Activated B cell treated with CpG ODN at 0.5 μM for 24 hours (primary cell): ENCODE data around the gene NLRP1. TPM values are rescaled to one million over a fixed set of nuclear protein-coding genes. Genes with fewer than 3 reads are reported as not detected.

ENCODE experiments used
- ATAC-seq: fragments of 200-7000 bp; cut with Tn5 transposase; one replicate; pipeline ENCODE4 v1.10.0; 2021; ENCODE audit warnings: low read depth, mild to moderate bottlenecking, moderate library complexity
- CTCF ChIA-PET: fragments of 350-600 bp; sonication (Branson Sonifier 250); formaldehyde crosslinking; loops from one replicate; lab custom pipeline; 2021; ENCODE audit warnings: antibody characterized with exemption; lab: Charles Lee
- POLR2A ChIA-PET: fragments of 350-600 bp; sonication (Branson Sonifier 250); formaldehyde crosslinking; loops from one replicate; lab custom pipeline; 2021; ENCODE audit warnings: antibody characterized with exemption; lab: Charles Lee
- DNase-seq: peaks from one replicate; pipeline ENCODE4 v3.0.0; 2022
- H3K27ac Mint-ChIP-seq: one replicate; pipeline ENCODE4 v1.8.0; 2020; ENCODE audit warnings: mixed read lengths
- H3K27me3 Mint-ChIP-seq: one replicate; pipeline ENCODE4 v1.8.0; 2021; ENCODE audit warnings: mixed read lengths
- H3K36me3 Mint-ChIP-seq: one replicate; pipeline ENCODE4 v1.8.0; 2021; ENCODE audit warnings: low read depth, mixed read lengths
- H3K4me1 Mint-ChIP-seq: one replicate; pipeline ENCODE4 v1.8.0; 2021; ENCODE audit warnings: mixed read lengths
- H3K4me3 Mint-ChIP-seq: one replicate; pipeline ENCODE4 v1.8.0; 2020; ENCODE audit warnings: mild to moderate bottlenecking, mixed read lengths
- H3K9me3 Mint-ChIP-seq: one replicate; pipeline ENCODE4 v1.8.0; 2020; ENCODE audit warnings: mixed read lengths
- intact Hi-C: fragments of 100-400 bp; cut with micrococcal nuclease; formaldehyde crosslinking; loops from one replicate; pipeline ENCODE4 v1.15.1; 2024
- total RNA-seq: library from RNA; stranded (reverse); gene quantifications from 2 replicates; pipeline ENCODE4 v1.2.3, GENCODE V29; 2022
- TF ChIP-seq, protein P1 (sequence below): fragments of 200-600 bp; IDR thresholded peaks from one replicate; pipeline ENCODE4 v1.8.0; 2022; ENCODE audit warnings: antibody characterized with exemption, mild to moderate bottlenecking

Gene NLRP1
- total RNA-seq, 1 donor from 2014 or later, result 40.4 TPM

DNA sequence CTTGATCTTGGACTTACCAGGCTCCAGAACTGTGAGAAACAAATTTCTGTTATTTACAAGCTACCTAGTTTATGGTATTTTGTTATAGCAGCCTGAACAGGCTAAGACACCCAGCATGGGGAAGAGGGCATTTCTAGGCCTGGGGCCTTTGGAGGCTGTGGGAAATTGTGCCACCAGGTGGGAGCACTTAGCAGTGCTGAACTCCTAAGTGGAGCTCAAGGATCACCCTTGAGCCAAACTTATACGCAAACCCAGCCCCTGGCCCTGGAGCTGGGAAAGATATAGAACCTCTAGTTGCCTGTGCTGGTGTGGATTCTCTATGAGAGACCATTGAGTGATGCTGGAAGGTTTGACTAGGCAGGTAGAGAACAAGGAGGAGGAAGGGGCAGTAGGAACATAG is 61.8 kb downstream of the NLRP1 start:
- DNase-seq (no peak), ATAC-seq (no peak)
- no peak overlapping the region for H3K4me3 Mint-ChIP-seq
- no peaks in the 10 kb centered on the region for H3K4me1 Mint-ChIP-seq
- H3K9me3 Mint-ChIP-seq, result no peaks in the 10 kb centered on the region
- H3K36me3 Mint-ChIP-seq, result peaks cover 71% of the 10 kb centered on the region
- intact Hi-C loops, result no loop called here
- ChIA-PET CTCF (no interaction called here), POLR2A (no interaction called here)
- no peaks in the 10 kb centered on the region for H3K27me3 Mint-ChIP-seq
- TF ChIP-seq, protein P1, sequence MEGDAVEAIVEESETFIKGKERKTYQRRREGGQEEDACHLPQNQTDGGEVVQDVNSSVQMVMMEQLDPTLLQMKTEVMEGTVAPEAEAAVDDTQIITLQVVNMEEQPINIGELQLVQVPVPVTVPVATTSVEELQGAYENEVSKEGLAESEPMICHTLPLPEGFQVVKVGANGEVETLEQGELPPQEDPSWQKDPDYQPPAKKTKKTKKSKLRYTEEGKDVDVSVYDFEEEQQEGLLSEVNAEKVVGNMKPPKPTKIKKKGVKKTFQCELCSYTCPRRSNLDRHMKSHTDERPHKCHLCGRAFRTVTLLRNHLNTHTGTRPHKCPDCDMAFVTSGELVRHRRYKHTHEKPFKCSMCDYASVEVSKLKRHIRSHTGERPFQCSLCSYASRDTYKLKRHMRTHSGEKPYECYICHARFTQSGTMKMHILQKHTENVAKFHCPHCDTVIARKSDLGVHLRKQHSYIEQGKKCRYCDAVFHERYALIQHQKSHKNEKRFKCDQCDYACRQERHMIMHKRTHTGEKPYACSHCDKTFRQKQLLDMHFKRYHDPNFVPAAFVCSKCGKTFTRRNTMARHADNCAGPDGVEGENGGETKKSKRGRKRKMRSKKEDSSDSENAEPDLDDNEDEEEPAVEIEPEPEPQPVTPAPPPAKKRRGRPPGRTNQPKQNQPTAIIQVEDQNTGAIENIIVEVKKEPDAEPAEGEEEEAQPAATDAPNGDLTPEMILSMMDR, result no peak
- H3K27ac Mint-ChIP-seq, result no peak overlapping the region

DNA sequence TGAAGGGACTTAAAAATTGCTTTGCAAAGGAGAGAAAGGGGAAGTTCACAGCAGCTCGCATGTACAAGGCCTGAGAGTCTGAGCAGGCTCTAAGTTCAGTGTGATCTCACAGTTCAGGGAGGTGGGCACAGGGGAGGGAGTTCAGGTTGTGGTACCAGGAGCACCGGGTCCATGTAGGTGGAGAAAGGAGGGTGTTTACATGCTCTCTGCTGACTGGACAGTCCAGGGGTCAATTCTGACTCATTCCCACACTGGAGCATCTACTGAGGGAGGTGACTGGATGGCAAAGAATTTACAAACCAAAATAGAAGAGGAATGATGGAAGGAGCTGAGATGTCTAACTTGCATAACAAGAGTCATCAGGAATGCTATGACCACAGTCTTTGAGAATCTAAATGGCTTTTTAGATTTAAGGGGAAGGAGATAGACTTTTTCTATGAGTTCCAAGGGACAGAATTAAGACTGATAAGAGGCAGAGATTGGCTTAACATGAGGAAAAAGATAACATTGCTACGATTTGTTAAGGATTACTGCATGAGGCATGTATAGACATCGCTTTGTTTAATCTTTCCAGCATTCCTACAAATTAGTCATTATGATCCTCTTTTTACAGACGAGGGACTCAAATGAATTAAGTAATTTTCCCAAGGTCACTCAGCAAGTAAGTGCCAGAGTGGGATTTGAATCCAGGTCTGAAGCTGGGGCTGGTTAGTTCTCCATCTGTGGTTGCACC is 68.1 kb downstream of the NLRP1 start:
- CTCF ChIA-PET, result no interaction called here
- intact Hi-C loops, result no loop called here
- H3K9me3 Mint-ChIP-seq, result peaks cover 3% of the 10 kb centered on the region

DNA sequence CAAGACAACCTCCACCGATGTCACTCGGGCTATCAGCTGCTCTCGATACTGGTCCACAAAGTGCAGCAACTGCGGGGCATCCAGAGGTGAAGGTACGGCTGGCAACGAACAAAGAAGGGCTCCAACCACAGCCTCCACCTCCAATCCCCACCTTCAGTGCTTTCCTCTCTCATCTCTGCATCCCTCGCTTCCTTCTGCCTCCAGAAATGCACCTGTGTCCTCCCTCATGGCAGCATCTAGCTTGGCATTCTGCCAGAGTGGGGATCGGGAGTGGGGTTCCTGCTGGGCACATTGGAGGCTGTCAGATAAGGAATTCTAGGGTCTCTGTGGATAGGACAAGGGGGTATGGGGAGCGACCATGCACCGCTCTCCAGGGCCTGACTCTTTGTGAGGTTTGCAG is 69.3 kb downstream of the NLRP1 start:
- CTCF ChIA-PET, result no interaction called here

More for the DNA sequence above, 68.1 kb downstream of the NLRP1 start:
- TF ChIP-seq, protein P1, result no peak
- Mint-ChIP-seq H3K36me3 (peaks cover 67% of the 10 kb centered on the region), H3K4me1 (peaks cover 15% of the 10 kb centered on the region), H3K4me3 (no peak overlapping the region), H3K27me3 (no peaks in the 10 kb centered on the region), H3K27ac (peak overlapping the region; percentile 14)
- no peak for ATAC-seq
- POLR2A ChIA-PET, result no interaction called here
- no peak for DNase-seq

DNA sequence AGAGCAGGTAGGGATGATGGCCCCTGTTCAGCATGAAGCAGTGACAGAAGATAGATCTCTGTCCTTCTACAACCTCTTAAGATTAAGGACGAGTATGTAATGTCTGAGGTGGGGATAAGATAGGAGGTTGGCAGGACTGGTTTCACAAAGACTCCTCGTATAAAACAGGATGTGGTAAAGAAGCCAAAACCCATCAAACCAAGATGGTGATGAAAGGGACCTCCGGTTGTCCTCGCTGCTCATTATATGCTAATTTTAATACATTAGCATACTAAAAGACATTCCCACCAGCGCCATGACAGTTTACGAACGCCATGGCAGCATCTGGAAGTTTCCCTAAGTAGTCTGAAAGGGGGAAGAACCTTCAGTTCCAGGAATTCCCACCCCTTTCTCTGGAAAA is 70.7 kb downstream of the NLRP1 start:
- TF ChIP-seq, protein P1, result no peak
- Mint-ChIP-seq H3K36me3 (peaks cover 72% of the 10 kb centered on the region), H3K4me3 (no peak overlapping the region), H3K27me3 (no peaks in the 10 kb centered on the region), H3K27ac (no peak overlapping the region), H3K9me3 (peaks cover 3% of the 10 kb centered on the region), H3K4me1 (peaks cover 15% of the 10 kb centered on the region)
- intact Hi-C loops, result no loop called here
- ChIA-PET CTCF (no interaction called here), POLR2A (no interaction called here)
- DNase-seq, result no peak
- no peak for ATAC-seq

More for the DNA sequence above, 69.3 kb downstream of the NLRP1 start:
- Mint-ChIP-seq H3K4me3 (no peak overlapping the region), H3K9me3 (peaks cover 3% of the 10 kb centered on the region), H3K4me1 (peaks cover 15% of the 10 kb centered on the region), H3K27ac (no peak overlapping the region), H3K36me3 (peaks cover 62% of the 10 kb centered on the region), H3K27me3 (no peaks in the 10 kb centered on the region)
- no peak for DNase-seq
- intact Hi-C loops, result no loop called here
- no peak for ATAC-seq
- POLR2A ChIA-PET, result no interaction called here
- TF ChIP-seq, protein P1, result no peak

DNA sequence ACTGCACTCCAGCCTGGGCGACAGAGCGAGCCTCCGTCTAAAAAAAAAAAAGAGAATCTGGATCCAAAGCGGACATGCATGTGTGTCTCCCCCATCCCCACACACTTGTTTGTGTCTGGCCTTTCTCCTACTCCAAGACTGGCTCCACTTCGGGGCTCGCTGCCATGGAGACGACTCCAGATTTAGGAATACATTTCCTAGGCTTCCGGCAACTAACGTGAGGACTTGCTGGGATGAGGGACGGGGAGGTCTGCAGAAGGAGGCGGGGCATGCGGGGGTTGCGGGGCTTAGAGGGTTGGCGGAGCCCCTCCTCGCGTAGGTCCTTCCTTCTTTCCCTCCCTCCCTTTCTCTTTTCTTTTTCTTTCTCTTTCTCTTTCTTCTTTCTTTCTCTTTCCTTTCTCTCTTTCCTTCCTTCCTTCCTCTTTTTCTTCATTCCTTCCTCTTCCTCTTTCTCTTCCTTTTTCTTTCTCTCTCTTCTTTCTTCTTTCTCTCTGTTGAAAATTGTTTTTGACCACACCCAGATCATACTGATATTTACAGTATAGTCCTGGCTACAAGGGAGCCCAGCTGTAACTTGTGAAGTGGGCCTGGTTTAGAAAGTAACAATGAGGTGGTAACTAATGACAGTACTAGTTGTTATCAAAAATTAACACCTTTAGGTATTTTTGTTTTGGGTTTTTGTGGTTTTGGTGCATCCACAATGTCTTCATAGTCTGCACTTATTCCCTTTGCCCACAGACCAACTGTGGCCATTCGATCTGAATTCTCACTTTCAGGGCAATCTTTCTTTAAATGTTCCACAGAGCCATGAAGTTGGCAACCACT is 72.7 kb downstream of the NLRP1 start:
- ChIA-PET CTCF (no interaction called here), POLR2A (interaction anchor here (0.9 kb wide), 1 partner anchor 16 kb away, joined by 3 read pairs; no protein-coding TSS in a partner anchor)
- Mint-ChIP-seq H3K4me3 (no peak overlapping the region), H3K36me3 (peaks cover 65% of the 10 kb centered on the region), H3K27me3 (no peaks in the 10 kb centered on the region), H3K9me3 (peaks cover 3% of the 10 kb centered on the region), H3K4me1 (peaks cover 15% of the 10 kb centered on the region), H3K27ac (peak overlapping the region; percentile 61)
- TF ChIP-seq, protein P1, result no peak
- intact Hi-C loops, result no loop called here
- ATAC-seq (no peak), DNase-seq (no peak)
